Adrenal gland (tissue), 12 donors: ENCODE measurements around the gene CWF19L1. TPM values are rescaled to one million over a fixed set of nuclear protein-coding genes. Genes with fewer than 3 reads are reported as not detected.
A peak's percentile ranks its signal among the peaks of the same experiment; 100 is the strongest.

Experiments
- DNase-seq, 7 donors: peaks; one replicate each; pipeline ENCODE4 v3.0.0-alpha.2; 2019 to 2020
- H3K27ac ChIP-seq, 5 donors: fragments of 200-600 bp; sonication (generic) in 4 of 5; 1 replicate in 3 of 5; 2 replicates in 2 of 5; pipeline versions ENCODE4 v1.5.1 to v1.8.0; 2016 to 2020; ENCODE audit warnings: mild to moderate bottlenecking in 1 of 5
- H3K27me3 ChIP-seq: fragments of 200-600 bp; 2 replicates; pipeline ENCODE4 v1.8.0; 2021
- H3K36me3 ChIP-seq, 2 donors: fragments of 200-600 bp; replicated peaks in 1 of 2; 1 replicate in 1 of 2; 2 replicates in 1 of 2; pipeline versions ENCODE4 v1.5.1 to v1.8.0; 2018 to 2022
- H3K4me1 ChIP-seq, 2 donors: fragments of 200-600 bp; replicated peaks in 1 of 2; 1 replicate in 1 of 2; 2 replicates in 1 of 2; pipeline versions ENCODE4 v1.5.1 to v1.8.0; 2018 to 2021
- H3K4me3 ChIP-seq, 4 donors: fragments of 200-600 bp; sonication (generic) in 3 of 4; one replicate each; pipeline ENCODE4 v1.5.1; 2016 to 2018
- H3K9me3 ChIP-seq, 3 donors: fragments of 200-600 bp; sonication (generic) in 1 of 3; replicated peaks in 1 of 3; 1 replicate in 2 of 3; 2 replicates in 1 of 3; pipeline versions ENCODE4 v1.5.1 to v1.8.0; 2016 to 2021
- POLR2A ChIP-seq, 2 donors: fragments of 450-650 bp; IDR thresholded peaks; one replicate each; pipeline ENCODE4 v1.6.1; 2017; ENCODE audit warnings: antibody characterized with exemption in 2 of 2, mild to moderate bottlenecking in 2 of 2, moderate library complexity in 1 of 2
- WGBS, 4 donors: extraction: QIAGEN DNeasy Blood & Tissue Kit in 2 of 4; methylation state at CpG; one replicate each; pipeline versions ENCODE4 v1.1.5 to v1.1.7; 2013 to 2017; 5-methylcytosine and 5-hydroxymethylcytosine counted together
- intact Hi-C, 2 donors: fragments of 100-400 bp; cut with DNase I; formaldehyde crosslinking; loops; one replicate each; pipeline versions ENCODE4 v1.14.1 to v1.15.0; 2022 to 2023
- polyA plus RNA-seq, 3 donors: library from polyadenylated mRNA; stranded (reverse); fragments of 200-250 nt in 2 of 3; fragments of 350-450 nt in 1 of 3; fragmentation: Illumina TruSeq in 1 of 3; extraction: RNeasy Lipid Tissue Mini Kit (QIAGEN cat#74804) in 1 of 3; gene quantifications; one replicate each; pipeline ENCODE4 v1.2.3, GENCODE V29; 2013 to 2014
- total RNA-seq, 9 donors: library from RNA; depleted of rRNA in 4 of 9; stranded (reverse); fragments of >200 nt in 4 of 9; fragments of 120-200 nt in 1 of 9; fragmentation: NEBNext Ultra II Directional in 1 of 9; extraction: Animal tissue kit (Norgen Biotek cat#: 25700) in 1 of 9; gene quantifications; one replicate each; pipeline versions ENCODE4 v1.1.0 to v1.2.4, GENCODE V29; 2013 to 2023
- TF ChIP-seq, protein P1 (sequence below), 6 experiments: fragments of 450-650 bp in 4 of 6; fragments of 200-600 bp in 2 of 6; sonication (generic) in 1 of 6; IDR thresholded peaks; 1 replicate in 5 of 6; 2 replicates in 1 of 6; pipeline versions ENCODE4 v1.5.1 to v1.8.0; 2016 to 2021; ENCODE audit warnings: antibody characterized with exemption in 6 of 6, mild to moderate bottlenecking in 2 of 6, moderate library complexity in 1 of 6
- donor health status: healthy with polysubstance abuse.
- donor health status: Bipolar disorder and iron deficiency.
- donor health status: DM: yes; HTN: yes; CAD: no.
- donor health status: DM: no; HTN: no; CAD: no.
- donor health status: DM: no; HTN: no; CAD: no.
- donor health status: DM: yes; HTN: yes; CAD: no.

CWF19L1 gene
- total and polyA plus RNA-seq, 12 donors = 10.9 to 24.1 (median 15.5) TPM

DNA sequence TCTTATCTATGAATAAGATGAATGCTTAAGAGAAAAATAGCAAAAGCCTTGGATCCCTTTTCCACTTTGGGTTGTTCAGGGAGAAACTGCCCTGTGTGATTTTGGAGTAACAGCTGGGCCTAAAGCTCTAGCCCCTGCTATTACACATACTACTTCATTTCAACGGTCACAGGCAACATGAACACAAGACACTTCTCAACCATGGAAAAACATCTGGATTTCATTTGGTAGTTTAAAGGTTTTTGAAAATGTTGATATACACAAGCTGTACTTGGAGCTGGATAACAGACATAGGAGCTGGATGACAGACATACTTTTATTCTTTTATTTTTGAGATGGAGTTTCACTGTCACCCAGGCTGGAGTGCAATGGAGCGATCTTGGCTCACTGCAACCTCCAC, 35.3 kb downstream of the CWF19L1 start:
- peaks cover 0 to 44% of the 10 kb centered on the region in 2 donors for H3K36me3 ChIP-seq

DNA sequence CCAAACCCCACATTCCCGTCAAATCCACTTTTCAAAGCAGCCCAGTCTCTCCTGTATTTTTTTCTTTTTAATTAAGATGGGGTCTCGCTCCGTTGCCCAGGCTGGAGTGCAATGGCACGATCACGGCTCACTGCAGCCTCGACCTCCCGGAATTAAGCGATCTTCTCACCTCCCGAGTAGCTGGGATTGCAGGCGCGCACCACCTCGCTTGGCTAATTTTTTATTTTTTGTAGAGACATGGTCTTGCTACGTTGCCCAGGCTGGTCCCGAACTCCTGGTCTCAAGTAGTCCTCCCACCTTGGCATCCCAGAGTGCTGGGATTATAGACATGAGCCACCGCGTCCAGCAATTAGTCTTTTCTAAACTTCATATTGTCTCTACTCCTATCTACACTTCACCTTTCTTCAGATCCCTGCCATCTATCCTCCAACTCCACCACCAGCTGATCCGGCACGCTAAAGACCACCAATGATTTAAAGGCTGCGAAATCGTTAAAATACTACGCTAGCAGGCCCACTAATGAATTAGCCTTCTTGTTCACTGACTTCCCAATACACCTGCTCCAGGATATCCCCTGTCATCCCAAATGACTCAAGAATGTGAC, 37.5 kb downstream of the CWF19L1 start:
- TF ChIP-seq POLR2A (IDR thresholded peaks at IDR 0.05) = no peak
- TF ChIP-seq, protein P1, sequence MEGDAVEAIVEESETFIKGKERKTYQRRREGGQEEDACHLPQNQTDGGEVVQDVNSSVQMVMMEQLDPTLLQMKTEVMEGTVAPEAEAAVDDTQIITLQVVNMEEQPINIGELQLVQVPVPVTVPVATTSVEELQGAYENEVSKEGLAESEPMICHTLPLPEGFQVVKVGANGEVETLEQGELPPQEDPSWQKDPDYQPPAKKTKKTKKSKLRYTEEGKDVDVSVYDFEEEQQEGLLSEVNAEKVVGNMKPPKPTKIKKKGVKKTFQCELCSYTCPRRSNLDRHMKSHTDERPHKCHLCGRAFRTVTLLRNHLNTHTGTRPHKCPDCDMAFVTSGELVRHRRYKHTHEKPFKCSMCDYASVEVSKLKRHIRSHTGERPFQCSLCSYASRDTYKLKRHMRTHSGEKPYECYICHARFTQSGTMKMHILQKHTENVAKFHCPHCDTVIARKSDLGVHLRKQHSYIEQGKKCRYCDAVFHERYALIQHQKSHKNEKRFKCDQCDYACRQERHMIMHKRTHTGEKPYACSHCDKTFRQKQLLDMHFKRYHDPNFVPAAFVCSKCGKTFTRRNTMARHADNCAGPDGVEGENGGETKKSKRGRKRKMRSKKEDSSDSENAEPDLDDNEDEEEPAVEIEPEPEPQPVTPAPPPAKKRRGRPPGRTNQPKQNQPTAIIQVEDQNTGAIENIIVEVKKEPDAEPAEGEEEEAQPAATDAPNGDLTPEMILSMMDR (IDR thresholded peaks at IDR 0.05) = no peak
- no peak for DNase-seq
- H3K4me3 ChIP-seq = peak overlapping the region; percentile 32 to 91 (median 76)
- intact Hi-C loops = no loop called here
- H3K27ac ChIP-seq = peak overlapping the region in 4 of 5 donors; percentile 58 to 85 (median 68)
- no peaks in the 10 kb centered on the region for H3K27me3 ChIP-seq
- 56 to 61% (median 59%) methylated on average over 21 of the region's 21 CpGs for WGBS, 4 donors
- H3K9me3 ChIP-seq = no peaks in the 10 kb centered on the region
- H3K4me1 ChIP-seq = peaks cover 8 to 18% of the 10 kb centered on the region in 2 donors
- peaks cover 0 to 27% of the 10 kb centered on the region in 2 donors for H3K36me3 ChIP-seq

More for the DNA sequence above, 35.3 kb downstream of the CWF19L1 start:
- no peaks in the 10 kb centered on the region for H3K9me3 ChIP-seq
- peaks cover 8 to 18% of the 10 kb centered on the region in 2 donors for H3K4me1 ChIP-seq
- TF ChIP-seq POLR2A (IDR thresholded peaks at IDR 0.05) = no peak
- TF ChIP-seq, protein P1 (IDR thresholded peaks at IDR 0.05) = no peak
- DNase-seq = no peak
- intact Hi-C loops = no loop called here
- 54 to 79% (median 77%) methylated on average over 2 of the region's 2 CpGs for WGBS, 4 donors
- H3K4me3 ChIP-seq = no peak overlapping the region
- H3K27me3 ChIP-seq = no peaks in the 10 kb centered on the region
- no peak overlapping the region for H3K27ac ChIP-seq

DNA sequence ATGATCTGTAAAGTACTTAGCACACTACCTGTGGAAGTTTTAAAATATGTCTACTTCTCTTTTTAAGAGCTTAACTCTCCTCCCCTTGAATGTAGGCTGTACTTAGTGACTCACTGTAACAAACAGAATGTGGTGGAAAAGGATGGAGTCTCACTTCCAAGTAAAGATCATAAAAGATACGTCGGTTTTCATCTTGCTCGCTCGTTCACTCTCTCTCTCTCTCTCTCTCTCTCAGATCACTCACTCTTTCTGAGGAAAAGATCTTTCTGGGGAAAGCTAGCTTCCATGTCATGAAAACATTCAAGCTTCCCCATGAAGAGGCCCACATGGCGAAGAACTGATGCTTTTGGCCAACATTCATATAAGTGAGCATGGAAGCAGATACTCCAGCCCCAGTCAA, 43.6 kb downstream of the CWF19L1 start:
- Histone ChIP-seq H3K4me3 (no peak overlapping the region), H3K27me3 (no peaks in the 10 kb centered on the region), H3K27ac (no peak overlapping the region), H3K36me3 (peaks cover 0 to 52% of the 10 kb centered on the region in 2 donors), H3K9me3 (no peaks in the 10 kb centered on the region), H3K4me1 (peaks cover 0 to 12% of the 10 kb centered on the region in 2 donors)
- intact Hi-C loops = no loop called here
- TF ChIP-seq, protein P1 (IDR thresholded peaks at IDR 0.05) = no peak
- no peak for TF ChIP-seq POLR2A (IDR thresholded peaks at IDR 0.05)
- 77 to 95% (median 80%) methylated on average over 5 of the region's 5 CpGs for WGBS, 4 donors
- DNase-seq = no peak

DNA sequence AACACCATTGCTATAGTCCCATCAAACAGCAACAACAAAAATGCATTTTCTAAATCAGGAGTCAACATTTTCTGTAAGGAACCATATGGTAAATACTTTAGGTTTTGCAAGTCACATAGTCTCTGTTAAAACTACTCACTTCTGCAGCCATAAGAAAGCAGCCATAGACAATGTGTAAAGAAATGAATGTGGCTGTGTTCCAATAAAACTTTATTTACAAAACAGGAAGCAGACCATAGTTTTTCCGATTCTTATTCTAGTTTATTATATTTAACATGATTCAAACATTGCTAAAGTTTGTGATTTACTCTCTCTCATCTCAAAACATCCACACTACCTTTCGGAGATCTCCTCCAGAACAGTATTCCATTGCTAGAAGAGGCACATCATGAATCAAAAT, 44.9 kb downstream of the CWF19L1 start:
- no peak for TF ChIP-seq POLR2A (IDR thresholded peaks at IDR 0.05)
- TF ChIP-seq, protein P1 (IDR thresholded peaks at IDR 0.05) = no peak
- Histone ChIP-seq H3K4me3 (no peak overlapping the region), H3K36me3 (peaks cover 0 to 62% of the 10 kb centered on the region in 2 donors), H3K27ac (no peak overlapping the region), H3K27me3 (no peaks in the 10 kb centered on the region), H3K4me1 (no peaks in the 10 kb centered on the region), H3K9me3 (no peaks in the 10 kb centered on the region)
- WGBS, 4 donors = 98 to 100% (median 99%) methylated on average over 2 of the region's 2 CpGs
- intact Hi-C loops = no loop called here
- no peak for DNase-seq
